PFSK-1 (cell line): ENCODE data around the gene CLEC16A.

ENCODE experiments used
- FOXP2 ChIP-seq: optimal IDR thresholded peaks from 2 replicates; pipeline ENCODE3; 2011; ENCODE audit warnings: borderline replicate concordance, control low read depth, inconsistent platforms; ENCODE audit not compliant: insufficient read depth; ENCODE audit errors: extremely low read length, extremely low read depth
- POLR2AphosphoS5 ChIP-seq: IDR thresholded peaks from 2 replicates; pipeline ENCODE4 v1.6.1; 2012; ENCODE audit warnings: low read depth, mild to moderate bottlenecking, control low read depth, low read length, moderate library complexity
- REST ChIP-seq, 2 experiments: IDR thresholded peaks; 2 replicates each; pipeline versions ENCODE4 v1.6.1 to v1.8.0; 2011 to 2012; ENCODE audit warnings: low read depth in 2 of 2, low read length in 2 of 2, control low read depth in 1 of 2, inconsistent platforms in 1 of 2, mild to moderate bottlenecking in 1 of 2, moderate library complexity in 1 of 2; ENCODE audit not compliant: insufficient read depth in 1 of 2
- SIN3A ChIP-seq: IDR thresholded peaks from 2 replicates; pipeline ENCODE4 v1.6.1; 2012; ENCODE audit warnings: mild to moderate bottlenecking, low read length, moderate library complexity, borderline replicate concordance; ENCODE audit not compliant: insufficient read depth
- TAF1 ChIP-seq: IDR thresholded peaks from 2 replicates; pipeline ENCODE4 v1.6.1; 2012; ENCODE audit warnings: low read length, control low read depth, borderline replicate concordance; ENCODE audit not compliant: insufficient read depth

Gene CLEC16A

GRCh38 chr16:11144122-11144521 is 199.8 kb downstream of the CLEC16A start:
- TF ChIP-seq FOXP2 (no peak), SIN3A (no peak), POLR2AphosphoS5 (no peak), REST (IDR thresholded peaks at IDR 0.05; ENCODE audit: insufficient read depth in 1 of 2, low read depth in 2 of 2, low read length in 2 of 2) (no peak), TAF1 (no peak)

DNA sequence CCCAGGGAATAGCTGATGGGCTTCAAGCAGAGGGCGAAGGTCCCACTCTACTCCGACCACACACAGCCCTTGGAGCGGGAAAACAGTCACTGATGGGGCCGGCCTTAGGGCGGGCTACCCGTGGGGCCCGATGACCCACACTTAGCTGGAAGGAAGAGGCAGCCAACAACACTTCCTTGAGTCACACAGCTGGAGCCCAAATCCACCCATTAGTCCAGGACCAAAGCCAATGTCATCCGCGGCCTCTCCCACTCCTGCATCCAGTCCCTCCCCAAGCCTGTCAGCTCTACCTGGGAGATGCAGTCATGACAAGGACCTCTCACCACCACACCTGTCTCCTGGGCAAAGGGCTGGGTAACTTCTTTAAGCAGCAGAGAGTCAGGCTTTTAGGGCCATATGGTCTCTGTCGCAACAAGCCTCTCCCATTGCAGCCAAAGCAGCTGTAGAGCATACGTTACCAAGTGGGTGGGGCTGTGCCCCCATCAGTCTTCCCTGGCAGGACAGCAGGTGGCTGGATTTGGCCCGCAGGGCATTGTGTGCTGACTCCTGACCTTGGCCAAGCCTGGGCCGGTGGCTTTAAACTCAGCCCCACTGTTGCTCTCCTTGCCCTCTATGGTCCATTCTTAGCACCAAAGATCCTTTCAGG is 200.9 kb downstream of the CLEC16A start:
- TF ChIP-seq SIN3A = no peak
- TF ChIP-seq POLR2AphosphoS5 = no peak
- TF ChIP-seq FOXP2 = no peak
- no peak for TF ChIP-seq REST (IDR thresholded peaks at IDR 0.05; ENCODE audit: insufficient read depth in 1 of 2, low read depth in 2 of 2, low read length in 2 of 2)
- TF ChIP-seq TAF1 = no peak

- no peak for TF ChIP-seq REST (IDR thresholded peaks at IDR 0.05; ENCODE audit: insufficient read depth in 1 of 2, low read depth in 2 of 2, low read length in 2 of 2)
- no peak for TF ChIP-seq SIN3A
- no peak for TF ChIP-seq FOXP2
- no peak for TF ChIP-seq TAF1
- no peak for TF ChIP-seq POLR2AphosphoS5
Observed at GRCh38 chr16:11145819-11146211, 201.5 kb downstream of the CLEC16A start.

- TF ChIP-seq TAF1 = no peak
- no peak for TF ChIP-seq REST (IDR thresholded peaks at IDR 0.05; ENCODE audit: insufficient read depth in 1 of 2, low read depth in 2 of 2, low read length in 2 of 2)
- TF ChIP-seq FOXP2 = no peak
- no peak for TF ChIP-seq SIN3A
- no peak for TF ChIP-seq POLR2AphosphoS5
Observed at GRCh38 chr16:11147033-11147753, 202.8 kb downstream of the CLEC16A start.
